OCI-LY3 (cell line): Measurements from ENCODE around the gene SBNO2.

Source experiments
- EZH2phosphoT487 ChIP-seq: fragments of 200-600 bp; shearing (Covaris generic); IDR thresholded peaks from 2 replicates; pipeline ENCODE4 v1.6.1; 2018; ENCODE audit warnings: antibody characterized with exemption, mixed run types, low read depth
- TF ChIP-seq, protein P1 (sequence below): fragments of 200-600, 300-600 bp; sonication (generic); IDR thresholded peaks from 2 replicates; pipeline ENCODE4 v1.5.1; 2014; ENCODE audit warnings: antibody characterized with exemption, low read length, low read depth

DNA sequence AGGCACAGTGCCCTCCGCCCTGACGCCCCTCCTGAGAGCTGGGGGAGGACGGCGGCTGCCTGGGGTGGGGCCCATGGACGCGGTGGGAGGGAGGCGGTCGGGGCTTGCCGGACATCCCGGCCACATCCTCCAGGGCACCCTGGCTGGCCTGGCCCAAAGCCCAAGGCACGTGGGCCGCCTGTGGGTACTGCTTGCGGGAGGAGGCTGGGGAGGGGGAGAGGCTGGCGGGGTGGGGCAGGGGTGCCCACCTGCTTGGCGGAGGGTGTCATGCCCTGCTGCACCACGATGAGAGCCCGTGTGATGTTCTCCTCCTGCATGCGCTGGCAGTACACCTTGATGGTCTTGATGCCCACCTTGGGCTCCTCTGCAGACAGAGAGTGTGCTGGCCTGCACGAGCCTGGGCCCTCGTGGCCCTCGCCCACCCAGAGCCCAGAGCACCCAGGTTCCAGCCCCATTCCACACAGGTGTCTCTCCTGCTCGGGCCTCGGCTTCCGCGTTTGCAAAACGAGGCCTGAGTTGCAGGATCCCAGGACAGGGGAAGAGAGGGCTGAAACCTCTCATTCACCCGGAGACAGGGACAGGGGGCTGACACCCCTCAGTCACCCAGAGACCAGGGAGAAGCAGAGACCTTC lies 82.4 kb downstream of the SBNO2 start:
- TF ChIP-seq, protein P1, sequence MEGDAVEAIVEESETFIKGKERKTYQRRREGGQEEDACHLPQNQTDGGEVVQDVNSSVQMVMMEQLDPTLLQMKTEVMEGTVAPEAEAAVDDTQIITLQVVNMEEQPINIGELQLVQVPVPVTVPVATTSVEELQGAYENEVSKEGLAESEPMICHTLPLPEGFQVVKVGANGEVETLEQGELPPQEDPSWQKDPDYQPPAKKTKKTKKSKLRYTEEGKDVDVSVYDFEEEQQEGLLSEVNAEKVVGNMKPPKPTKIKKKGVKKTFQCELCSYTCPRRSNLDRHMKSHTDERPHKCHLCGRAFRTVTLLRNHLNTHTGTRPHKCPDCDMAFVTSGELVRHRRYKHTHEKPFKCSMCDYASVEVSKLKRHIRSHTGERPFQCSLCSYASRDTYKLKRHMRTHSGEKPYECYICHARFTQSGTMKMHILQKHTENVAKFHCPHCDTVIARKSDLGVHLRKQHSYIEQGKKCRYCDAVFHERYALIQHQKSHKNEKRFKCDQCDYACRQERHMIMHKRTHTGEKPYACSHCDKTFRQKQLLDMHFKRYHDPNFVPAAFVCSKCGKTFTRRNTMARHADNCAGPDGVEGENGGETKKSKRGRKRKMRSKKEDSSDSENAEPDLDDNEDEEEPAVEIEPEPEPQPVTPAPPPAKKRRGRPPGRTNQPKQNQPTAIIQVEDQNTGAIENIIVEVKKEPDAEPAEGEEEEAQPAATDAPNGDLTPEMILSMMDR, result no peak
- TF ChIP-seq EZH2phosphoT487, result no peak
